Neuronal stem cell (in vitro differentiated cells): Measurements from ENCODE around the gene VEPH1.

Experiments used
- DNase-seq: peaks from one replicate; pipeline ENCODE4 v3.0.0-alpha.2; 2013; ENCODE audit warnings: low spot score
- H2AFZ ChIP-seq: one replicate; pipeline ENCODE4 v1.6.1; 2013; ENCODE audit warnings: mild to moderate bottlenecking, low read length, inconsistent platforms
- H2AK5ac ChIP-seq: 2 replicates; pipeline ENCODE4 v1.6.1; 2013; ENCODE audit warnings: low read depth, mild to moderate bottlenecking, inconsistent platforms, low read length, moderate library complexity, mixed read lengths
- H2BK120ac ChIP-seq: 2 replicates; pipeline ENCODE4 v1.6.1; 2013; ENCODE audit warnings: low read depth, mild to moderate bottlenecking, inconsistent platforms, low read length, moderate library complexity, mixed read lengths
- H2BK12ac ChIP-seq: one replicate; pipeline ENCODE4 v1.6.1; 2013; ENCODE audit warnings: low read length, inconsistent platforms
- H2BK15ac ChIP-seq: 2 replicates; pipeline ENCODE4 v1.6.1; 2013; ENCODE audit warnings: mild to moderate bottlenecking, low read length, inconsistent platforms, mixed read lengths
- H2BK5ac ChIP-seq: one replicate; pipeline ENCODE4 v1.6.1; 2013; ENCODE audit warnings: inconsistent platforms, mild to moderate bottlenecking, low read length, moderate library complexity
- H3K14ac ChIP-seq: one replicate; pipeline ENCODE4 v1.6.1; 2013; ENCODE audit warnings: low read length, inconsistent platforms
- H3K18ac ChIP-seq: 2 replicates; pipeline ENCODE4 v1.6.1; 2013; ENCODE audit warnings: low read length, inconsistent platforms
- H3K23ac ChIP-seq: 2 replicates; pipeline ENCODE4 v1.6.1; 2013; ENCODE audit warnings: low read depth, mild to moderate bottlenecking, mixed read lengths, low read length, inconsistent platforms; ENCODE audit not compliant: poor library complexity
- H3K27ac ChIP-seq: replicated peaks from 3 replicates; pipeline ENCODE4 v1.5.1; 2013; ENCODE audit warnings: low read length, inconsistent platforms
- H3K27me3 ChIP-seq, 3 experiments: 2 replicates each; pipeline ENCODE4 v1.6.1; 2013; ENCODE audit warnings: low read length in 3 of 3, mild to moderate bottlenecking in 2 of 3, inconsistent platforms in 1 of 3, low read depth in 1 of 3, mixed read lengths in 1 of 3, moderate library complexity in 1 of 3; ENCODE audit not compliant: control insufficient read depth in 3 of 3, insufficient read depth in 3 of 3
- H3K36me3 ChIP-seq, 2 donors: replicated peaks in 1 of 2; 2 replicates each; pipeline ENCODE4 v1.6.1; 2013; ENCODE audit warnings: low read length in 2 of 2; ENCODE audit not compliant: control insufficient read depth in 2 of 2, insufficient read depth in 2 of 2
- H3K4ac ChIP-seq: 2 replicates; pipeline ENCODE4 v1.6.1; 2013; ENCODE audit warnings: inconsistent platforms, mild to moderate bottlenecking, low read length, moderate library complexity
- H3K4me1 ChIP-seq, 2 donors: 1 replicate in 1 of 2; 2 replicates in 1 of 2; pipeline ENCODE4 v1.6.1; 2013; ENCODE audit warnings: low read length in 2 of 2, low read depth in 1 of 2; ENCODE audit not compliant: control insufficient read depth in 2 of 2, insufficient read depth in 1 of 2
- H3K4me2 ChIP-seq: one replicate; pipeline ENCODE4 v1.6.1; 2013; ENCODE audit warnings: mild to moderate bottlenecking, low read length, inconsistent platforms; ENCODE audit not compliant: insufficient read depth, poor library complexity, severe bottlenecking
- H3K4me3 ChIP-seq, 2 donors: 2 replicates each; pipeline ENCODE4 v1.5.1; 2013; ENCODE audit warnings: low read length in 2 of 2, mild to moderate bottlenecking in 2 of 2, inconsistent platforms in 1 of 2, moderate library complexity in 1 of 2
- H3K79me1 ChIP-seq: one replicate; pipeline ENCODE4 v1.6.1; 2013; ENCODE audit warnings: low read depth, mild to moderate bottlenecking, inconsistent platforms, low read length, moderate library complexity
- H3K9ac ChIP-seq: one replicate; pipeline ENCODE4 v1.6.1; 2013; ENCODE audit warnings: mild to moderate bottlenecking, low read depth, low read length, inconsistent platforms; ENCODE audit not compliant: poor library complexity
- H3K9me3 ChIP-seq, 2 donors: replicated peaks in 1 of 2; 2 replicates each; pipeline versions ENCODE3 to v1.6.1; 2013; ENCODE audit warnings: low read length in 2 of 2, mild to moderate bottlenecking in 2 of 2, inconsistent platforms in 1 of 2, low read depth in 1 of 2, mixed read lengths in 1 of 2, moderate library complexity in 1 of 2; ENCODE audit not compliant: control insufficient read depth in 2 of 2, insufficient read depth in 1 of 2
- H4K8ac ChIP-seq: one replicate; pipeline ENCODE4 v1.6.1; 2013; ENCODE audit warnings: low read depth, mild to moderate bottlenecking, inconsistent platforms, low read length, moderate library complexity
- H4K91ac ChIP-seq: one replicate; pipeline ENCODE4 v1.6.1; 2013; ENCODE audit warnings: low read length, low read depth, mild to moderate bottlenecking, inconsistent platforms; ENCODE audit not compliant: poor library complexity
- WGBS, 2 donors: extraction: QIAGEN DNeasy Blood & Tissue Kit; methylation state at CpG; one replicate each; pipeline ENCODE4 v1.1.7; 2013; ENCODE audit warnings: missing lambda C conversion rate in 2 of 2, mixed read lengths in 1 of 2; ENCODE audit not compliant: insufficient read length in 2 of 2, insufficient replicate concordance in 1 of 2; ENCODE audit errors: extremely low coverage in 2 of 2; 5-methylcytosine and 5-hydroxymethylcytosine counted together

VEPH1 gene

GRCh38 chr3:157259825-157260224 lies 243.4 kb downstream of the VEPH1 start:
- no peaks in the 10 kb centered on the region for H3K79me1 ChIP-seq
- DNase-seq = no peak
- no peak overlapping the region for H2BK12ac ChIP-seq
- H3K4ac ChIP-seq = no peak overlapping the region
- H3K27ac ChIP-seq = no peak overlapping the region
- H3K9me3 ChIP-seq = peaks cover 1 to 22% of the 10 kb centered on the region in 2 donors
- no peaks in the 10 kb centered on the region for H3K27me3 ChIP-seq
- H4K91ac ChIP-seq = no peak overlapping the region
- H3K23ac ChIP-seq = no peak overlapping the region
- no peak overlapping the region for H3K4me2 ChIP-seq
- no peak overlapping the region for H2AK5ac ChIP-seq
- no peak overlapping the region for H3K4me3 ChIP-seq
- H4K8ac ChIP-seq = no peak overlapping the region
- no peak overlapping the region for H2AFZ ChIP-seq
- no peak overlapping the region for H2BK15ac ChIP-seq
- no peak overlapping the region for H2BK5ac ChIP-seq
- H3K36me3 ChIP-seq = no peaks in the 10 kb centered on the region
- H3K18ac ChIP-seq = no peak overlapping the region
- peaks cover 3 to 10% of the 10 kb centered on the region in 2 donors for H3K4me1 ChIP-seq
- no CpG with 5 or more reads among the region's 2 CpGs for WGBS, 2 donors
- H3K14ac ChIP-seq = no peak overlapping the region
- no peak overlapping the region for H3K9ac ChIP-seq
- no peak overlapping the region for H2BK120ac ChIP-seq

DNA sequence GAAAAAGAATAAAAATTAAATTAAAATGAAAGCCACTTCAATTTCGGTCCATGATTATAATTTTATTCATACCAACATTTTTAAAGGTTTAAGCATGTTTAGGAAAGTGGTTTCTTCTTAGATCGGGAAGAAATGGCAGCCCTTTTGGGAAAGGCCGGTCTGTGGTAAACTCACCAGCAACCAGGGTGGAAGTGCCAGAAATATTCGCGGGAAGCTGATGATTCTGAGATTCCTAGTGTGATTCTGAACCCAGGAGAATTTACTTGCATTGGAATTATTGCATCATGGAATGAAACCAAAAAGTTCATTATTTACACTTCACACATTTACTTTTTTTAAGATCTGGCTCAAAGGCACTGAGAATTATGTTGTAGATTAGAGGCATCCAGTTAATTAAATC lies 246.1 kb downstream of the VEPH1 start:
- no CpG with 5 or more reads among the region's 5 CpGs for WGBS, 2 donors
- peaks cover 2 to 21% of the 10 kb centered on the region in 2 donors for H3K9me3 ChIP-seq

DNA sequence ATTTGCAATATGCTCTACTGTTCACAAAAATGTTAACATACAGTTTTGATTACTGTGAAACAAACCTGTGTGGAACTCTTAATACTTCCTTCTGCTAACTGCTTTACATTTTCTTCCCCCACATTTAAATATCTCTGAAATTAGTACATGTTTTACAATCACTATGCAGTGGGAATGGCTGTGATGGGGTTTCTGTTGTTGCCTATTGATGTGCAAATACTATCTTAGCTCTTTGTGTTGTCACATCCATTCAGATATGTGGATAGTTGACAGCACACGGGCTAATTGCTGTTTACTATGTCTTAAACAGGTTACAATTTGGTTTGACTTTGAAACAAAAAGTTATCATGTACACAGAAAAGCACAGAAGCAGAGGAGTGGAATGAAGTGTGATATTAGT lies 247.4 kb downstream of the VEPH1 start:
- H3K9ac ChIP-seq = no peak overlapping the region
- no peak overlapping the region for H3K18ac ChIP-seq
- H2BK12ac ChIP-seq = no peak overlapping the region
- H3K4me2 ChIP-seq = no peak overlapping the region
- no peak overlapping the region for H3K27ac ChIP-seq
- no peak overlapping the region for H2AK5ac ChIP-seq
- no peak overlapping the region for H3K4ac ChIP-seq
- no peak overlapping the region for H2BK120ac ChIP-seq
- H3K9me3 ChIP-seq = peaks cover 2 to 21% of the 10 kb centered on the region in 2 donors
- no peak overlapping the region for H3K14ac ChIP-seq
- no peaks in the 10 kb centered on the region for H3K36me3 ChIP-seq
- no CpG with 5 or more reads among the region's 1 CpG for WGBS, 2 donors
- H2BK15ac ChIP-seq = no peak overlapping the region
- no peaks in the 10 kb centered on the region for H3K79me1 ChIP-seq
- H3K27me3 ChIP-seq = no peaks in the 10 kb centered on the region
- peaks cover 3 to 8% of the 10 kb centered on the region in 2 donors for H3K4me1 ChIP-seq
- no peak overlapping the region for H3K23ac ChIP-seq
- H4K91ac ChIP-seq = no peak overlapping the region
- H2BK5ac ChIP-seq = no peak overlapping the region
- no peak overlapping the region for H4K8ac ChIP-seq
- no peak overlapping the region for H2AFZ ChIP-seq
- no peak overlapping the region for H3K4me3 ChIP-seq
- DNase-seq = no peak

More for the DNA sequence above, 246.1 kb downstream of the VEPH1 start:
- Histone ChIP-seq H2BK5ac (no peak overlapping the region), H2AFZ (no peak overlapping the region), H3K27ac (no peak overlapping the region), H3K27me3 (no peaks in the 10 kb centered on the region), H3K14ac (no peak overlapping the region), H2BK12ac (no peak overlapping the region), H4K8ac (no peak overlapping the region), H3K4me2 (no peak overlapping the region), H3K4ac (no peak overlapping the region), H3K18ac (no peak overlapping the region), H4K91ac (no peak overlapping the region), H2AK5ac (no peak overlapping the region), H3K23ac (no peak overlapping the region), H3K4me1 (peaks cover 3 to 12% of the 10 kb centered on the region in 2 donors), H3K79me1 (no peaks in the 10 kb centered on the region), H2BK15ac (no peak overlapping the region), H3K36me3 (no peaks in the 10 kb centered on the region), H3K4me3 (no peak overlapping the region), H3K9ac (no peak overlapping the region), H2BK120ac (no peak overlapping the region)
- no peak for DNase-seq

GRCh38 chr3:157251685-157252084 lies 251.5 kb downstream of the VEPH1 start:
- H3K4me1 ChIP-seq = peaks cover 16 to 32% of the 10 kb centered on the region in 2 donors
- H2AFZ ChIP-seq = no peak overlapping the region
- no peak overlapping the region for H3K27ac ChIP-seq
- no peaks in the 10 kb centered on the region for H3K79me1 ChIP-seq
- no peak overlapping the region for H3K18ac ChIP-seq
- H4K91ac ChIP-seq = no peak overlapping the region
- DNase-seq = no peak
- H3K4me2 ChIP-seq = no peak overlapping the region
- H3K9me3 ChIP-seq = peaks cover 2 to 16% of the 10 kb centered on the region in 2 donors
- H3K27me3 ChIP-seq = no peaks in the 10 kb centered on the region
- H3K36me3 ChIP-seq = no peaks in the 10 kb centered on the region
- H2AK5ac ChIP-seq = no peak overlapping the region
- no peak overlapping the region for H2BK12ac ChIP-seq
- no peak overlapping the region for H3K4me3 ChIP-seq
- H2BK5ac ChIP-seq = no peak overlapping the region
- no peak overlapping the region for H4K8ac ChIP-seq
- no peak overlapping the region for H2BK120ac ChIP-seq
- no CpG with 5 or more reads among the region's 3 CpGs for WGBS, 2 donors
- no peak overlapping the region for H3K9ac ChIP-seq
- H2BK15ac ChIP-seq = no peak overlapping the region
- H3K14ac ChIP-seq = no peak overlapping the region
- no peak overlapping the region for H3K4ac ChIP-seq
- H3K23ac ChIP-seq = no peak overlapping the region
